ENCODE results near the gene TLE7. TPM values are rescaled to one million over a fixed set of nuclear protein-coding genes. Genes with fewer than 3 reads are reported as not detected.

Gene TLE7
- total RNA-seq, 1 donor from 2014 or later, result not detected

- peaks cover 7% of the 10 kb centered on the region for H3K4me1 Mint-ChIP-seq
- no peak overlapping the region for H3K27ac Mint-ChIP-seq (ENCODE audit: unreplicated experiment)
- H3K4me3 Mint-ChIP-seq, result peak overlapping the region; percentile 47
- no peak for TF ChIP-seq CTCF (conservative IDR thresholded peaks at IDR 0.05)
- H3K27me3 Mint-ChIP-seq (ENCODE audit: low read depth), result peaks cover 82% of the 10 kb centered on the region
- no peak for DNase-seq (ENCODE audit: low read depth, low spot score)
- peaks cover 5% of the 10 kb centered on the region for H3K36me3 Mint-ChIP-seq (ENCODE audit: low read depth)
- peaks cover 5% of the 10 kb centered on the region for H3K9me3 Mint-ChIP-seq
Measured at GRCh38 chr16:71423016-71423415, 18.8 kb downstream of the TLE7 start.

GRCh38 chr16:71421911-71422310 lies 19.9 kb downstream of the TLE7 start:
- peak; percentile 53 for TF ChIP-seq CTCF (conservative IDR thresholded peaks at IDR 0.05)
- peaks cover 5% of the 10 kb centered on the region for H3K36me3 Mint-ChIP-seq (ENCODE audit: low read depth)
- peaks cover 80% of the 10 kb centered on the region for H3K27me3 Mint-ChIP-seq (ENCODE audit: low read depth)
- peaks cover 5% of the 10 kb centered on the region for H3K9me3 Mint-ChIP-seq
- no peak overlapping the region for H3K27ac Mint-ChIP-seq (ENCODE audit: unreplicated experiment)
- peaks cover 7% of the 10 kb centered on the region for H3K4me1 Mint-ChIP-seq
- no peak overlapping the region for H3K4me3 Mint-ChIP-seq
- DNase-seq (ENCODE audit: low read depth, low spot score), result peak; percentile 14

- no peak overlapping the region for H3K27ac Mint-ChIP-seq (ENCODE audit: unreplicated experiment)
- no peaks in the 10 kb centered on the region for H3K36me3 Mint-ChIP-seq (ENCODE audit: low read depth)
- peaks cover 5% of the 10 kb centered on the region for H3K4me1 Mint-ChIP-seq
- no peak for TF ChIP-seq CTCF (conservative IDR thresholded peaks at IDR 0.05)
- DNase-seq (ENCODE audit: low read depth, low spot score), result no peak
- no peaks in the 10 kb centered on the region for H3K9me3 Mint-ChIP-seq
- peaks cover 63% of the 10 kb centered on the region for H3K27me3 Mint-ChIP-seq (ENCODE audit: low read depth)
- no peak overlapping the region for H3K4me3 Mint-ChIP-seq
Measured at GRCh38 chr16:71414038-71414437, 27.8 kb downstream of the TLE7 start.

GRCh38 chr16:71413341-71413740 lies 28.5 kb downstream of the TLE7 start:
- TF ChIP-seq CTCF (conservative IDR thresholded peaks at IDR 0.05), result no peak
- no peak overlapping the region for H3K4me3 Mint-ChIP-seq
- DNase-seq (ENCODE audit: low read depth, low spot score), result no peak

GRCh38 chr16:71412270-71413160 lies 29.3 kb downstream of the TLE7 start:
- peak; percentile 83 for DNase-seq (ENCODE audit: low read depth, low spot score)
- no peak overlapping the region for H3K27ac Mint-ChIP-seq (ENCODE audit: unreplicated experiment)
- no peak overlapping the region for H3K4me3 Mint-ChIP-seq
- H3K9me3 Mint-ChIP-seq, result no peaks in the 10 kb centered on the region
- no peaks in the 10 kb centered on the region for H3K36me3 Mint-ChIP-seq (ENCODE audit: low read depth)
- peaks cover 5% of the 10 kb centered on the region for H3K4me1 Mint-ChIP-seq
- peaks cover 62% of the 10 kb centered on the region for H3K27me3 Mint-ChIP-seq (ENCODE audit: low read depth)
- peak; percentile 88 for TF ChIP-seq CTCF (conservative IDR thresholded peaks at IDR 0.05)

More at GRCh38 chr16:71413341-71413740, 28.5 kb downstream of the TLE7 start:
- peaks cover 5% of the 10 kb centered on the region for H3K4me1 Mint-ChIP-seq
- H3K9me3 Mint-ChIP-seq, result no peaks in the 10 kb centered on the region
- H3K27ac Mint-ChIP-seq (ENCODE audit: unreplicated experiment), result no peak overlapping the region
- H3K27me3 Mint-ChIP-seq (ENCODE audit: low read depth), result peaks cover 62% of the 10 kb centered on the region
- no peaks in the 10 kb centered on the region for H3K36me3 Mint-ChIP-seq (ENCODE audit: low read depth)

All from neural crest cell (in vitro differentiated cells).